Activated T-cell treated with anti-CD3 and anti-CD28 coated beads for 1 hour (primary cell): ENCODE measurements around the gene ZYX.
"Not testable (repeated sequence)": the region's sequence is repeated elsewhere in the genome, so short reads cannot be mapped to it uniquely, and the experiment has no call there.

ENCODE experiments used
- DNase-seq: peaks from one replicate; pipeline ENCODE4 v3.0.0-alpha.2; 2020; ENCODE audit warnings: low read depth

Gene ZYX

GRCh38 chr7:143417734-143418383, 36.7 kb downstream of the ZYX start:
- no peak for DNase-seq

DNA sequence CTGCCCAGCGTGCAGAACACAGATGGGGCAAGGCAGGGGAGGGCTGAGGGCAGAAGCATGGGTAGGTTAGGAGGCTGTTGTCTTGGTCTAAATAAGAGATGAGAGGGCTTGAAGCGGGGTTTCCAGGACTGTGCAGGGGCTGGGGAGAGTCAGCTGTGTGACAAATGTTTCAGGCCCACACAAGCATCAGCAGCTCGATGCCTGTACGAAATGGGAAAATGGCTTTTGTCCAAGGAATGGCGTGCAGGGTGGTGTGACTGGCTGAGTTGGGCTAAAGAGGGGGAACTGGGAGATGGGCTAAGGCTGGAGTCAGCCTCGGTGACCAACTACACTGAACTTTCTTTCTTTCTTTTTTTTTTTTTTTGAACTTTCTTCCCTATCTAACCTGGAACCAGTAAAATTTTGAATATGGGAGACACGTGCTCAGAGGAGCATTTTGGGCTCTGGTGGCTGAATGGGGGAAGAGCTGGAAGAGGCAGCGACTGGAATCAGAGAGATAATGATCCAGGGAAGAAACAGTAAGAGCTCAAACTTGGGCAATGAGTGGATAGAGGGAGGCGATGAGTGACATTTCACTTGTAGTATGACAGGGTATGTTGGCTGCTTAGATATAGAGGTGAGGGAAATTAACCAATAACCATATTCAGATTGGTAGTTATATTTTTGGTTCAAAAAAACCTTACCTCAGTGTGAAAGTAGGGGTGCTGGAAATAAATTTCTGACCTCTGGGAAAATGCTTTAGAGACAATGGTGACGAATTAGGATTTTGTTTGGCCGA, 37.7 kb downstream of the ZYX start:
- no peak for DNase-seq

- no peak for DNase-seq
Measured at GRCh38 chr7:143419880-143420279, 38.7 kb downstream of the ZYX start.

DNA sequence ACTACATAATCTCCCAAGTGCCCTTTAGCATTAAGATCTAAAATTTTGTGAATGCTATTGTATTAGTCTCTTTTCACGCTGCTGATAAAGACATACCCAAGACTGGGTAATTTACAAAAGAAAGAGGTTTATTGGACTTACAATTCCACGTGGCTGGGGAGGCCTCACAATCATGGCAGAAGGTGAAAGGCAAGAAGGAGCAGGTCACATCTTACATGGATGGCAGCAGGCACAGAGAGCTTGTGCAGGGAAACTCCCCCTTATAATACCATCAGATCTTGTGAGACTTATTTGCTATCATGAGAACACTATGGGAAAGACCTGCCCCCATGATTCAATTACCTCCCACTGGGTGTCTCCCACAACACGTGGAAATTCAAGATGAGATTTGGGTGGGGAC, 39.5 kb downstream of the ZYX start:
- not testable (repeated sequence) for DNase-seq

DNA sequence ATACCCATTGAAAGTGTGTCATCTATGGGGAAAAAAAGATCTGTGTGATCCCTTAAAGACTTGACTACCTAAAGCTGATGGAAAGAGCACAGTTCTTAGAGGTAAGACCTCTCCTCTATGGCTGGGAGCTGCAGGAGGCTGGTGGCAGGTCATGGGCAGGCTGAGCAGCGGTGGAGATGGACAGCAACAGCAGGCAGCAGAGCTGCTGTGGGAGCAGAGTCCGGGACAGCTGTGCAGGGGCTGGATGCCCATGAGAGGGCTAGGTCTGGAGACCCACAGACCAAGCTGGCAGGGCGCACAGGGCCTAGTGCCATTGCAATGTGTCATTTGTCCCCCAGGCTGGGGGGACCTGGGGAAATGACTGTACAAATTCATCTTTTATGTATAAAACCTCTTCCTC, 40.9 kb downstream of the ZYX start:
- no peak for DNase-seq

DNA sequence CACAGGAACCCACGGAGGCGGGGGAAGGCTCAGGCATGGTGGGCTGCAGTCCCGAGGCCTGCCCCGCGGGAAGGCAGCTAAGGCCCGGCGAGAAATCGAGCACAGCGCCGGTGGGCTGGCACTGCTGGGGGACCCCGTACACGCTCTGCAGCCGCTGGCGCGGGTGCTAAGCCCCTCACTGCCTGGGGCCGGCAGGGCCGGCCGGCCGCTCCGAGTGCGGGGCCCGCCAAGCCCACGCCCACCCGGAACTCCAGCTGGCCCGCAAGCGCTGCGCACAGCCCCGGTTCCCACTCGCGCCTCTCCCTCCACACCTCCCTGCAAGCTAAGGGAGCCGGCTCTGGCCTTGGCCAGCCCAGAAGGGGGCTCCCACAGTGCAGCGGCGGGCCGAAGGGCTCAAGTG, 43.3 kb downstream of the ZYX start:
- DNase-seq, result not testable (repeated sequence)

DNA sequence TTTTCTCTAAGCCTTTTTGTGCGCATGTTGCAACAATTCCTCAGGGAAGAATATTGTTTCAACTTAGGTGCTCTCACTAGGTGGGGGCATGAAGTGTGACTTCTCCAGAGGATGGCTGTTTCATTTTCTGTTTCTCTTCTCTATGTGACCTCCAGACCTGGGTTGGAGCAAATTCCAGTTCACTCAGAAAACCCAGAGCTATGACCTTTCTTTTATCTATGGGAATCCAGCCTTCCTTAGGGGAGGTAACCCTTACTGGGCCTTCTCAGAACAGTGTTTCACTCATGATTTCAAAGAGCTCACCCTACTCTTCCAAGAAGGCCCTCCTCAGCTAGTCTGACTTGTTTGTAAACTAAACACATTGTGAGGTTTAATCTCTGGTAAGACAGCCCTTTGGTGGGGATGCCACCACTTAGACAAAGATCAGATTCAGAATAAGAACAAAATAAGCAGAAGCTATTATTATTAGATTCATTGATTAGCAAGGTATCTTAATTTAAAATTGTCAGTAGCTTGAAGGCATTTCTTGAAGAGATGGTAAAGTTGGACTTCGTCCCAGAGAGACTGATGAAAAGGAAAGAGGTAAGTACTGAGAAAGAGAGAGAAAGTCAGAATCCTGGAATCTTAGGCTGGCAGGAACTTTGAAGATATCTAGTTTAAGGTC, 45.5 kb downstream of the ZYX start:
- no peak for DNase-seq

GRCh38 chr7:143429770-143430698, 48.9 kb downstream of the ZYX start:
- no peak for DNase-seq

DNA sequence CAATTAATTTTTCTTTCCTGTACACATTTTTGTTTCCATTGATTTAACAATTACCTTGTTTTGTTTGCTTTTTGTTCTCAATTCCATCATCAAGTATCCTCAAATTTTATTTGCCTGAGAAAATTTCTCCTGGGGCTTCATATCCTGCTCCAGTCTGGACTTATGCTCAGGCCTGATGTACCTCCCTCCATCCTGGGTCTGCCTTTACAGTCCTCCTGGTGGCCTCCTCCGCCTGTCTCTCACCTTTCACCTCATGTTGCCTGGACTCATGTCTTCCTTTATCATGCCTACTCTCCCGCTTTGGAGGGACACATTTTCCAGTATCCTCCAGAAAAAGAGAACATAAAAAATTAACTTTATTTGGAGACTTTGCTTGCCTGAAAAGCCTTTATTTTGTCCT, 50.0 kb downstream of the ZYX start:
- no peak for DNase-seq

DNA sequence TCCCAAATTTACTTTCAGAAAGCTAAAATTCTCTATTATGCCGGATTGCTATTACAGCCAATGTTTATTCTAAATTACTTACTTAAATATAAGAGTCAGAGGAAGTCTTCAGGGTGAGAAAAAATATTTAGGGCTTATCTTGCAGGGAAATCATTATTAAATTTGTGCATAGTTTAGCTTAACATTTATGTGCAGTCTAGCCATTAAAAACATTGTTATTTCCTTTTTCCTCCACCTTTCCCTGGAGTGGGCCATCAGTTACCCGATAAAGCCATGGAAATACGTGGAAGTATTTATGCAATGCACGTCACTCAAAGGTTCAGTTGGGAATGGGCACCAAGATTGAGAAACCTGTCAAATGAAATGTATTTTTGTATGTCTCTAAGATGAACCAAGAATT, 52.6 kb downstream of the ZYX start:
- no peak for DNase-seq

DNA sequence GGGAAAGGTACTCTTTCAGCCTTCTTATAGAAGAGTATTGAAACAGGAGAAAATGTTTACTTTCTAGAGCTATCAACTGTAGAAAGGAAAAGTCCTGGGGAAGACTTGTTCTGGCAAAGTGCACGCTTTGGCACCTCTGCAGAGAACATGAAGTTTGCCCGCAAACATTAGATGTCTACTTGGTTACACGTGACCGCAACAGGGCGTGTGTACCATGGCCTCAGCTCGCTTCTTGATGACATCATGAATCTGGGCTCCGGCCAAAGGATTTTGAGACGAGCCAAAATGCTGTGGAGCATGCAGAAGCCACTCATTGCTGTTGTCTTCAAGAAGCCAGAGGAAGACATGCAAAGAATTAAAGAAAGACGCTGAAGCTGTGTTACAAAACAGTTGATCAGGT, 53.5 kb downstream of the ZYX start:
- DNase-seq, result no peak

DNA sequence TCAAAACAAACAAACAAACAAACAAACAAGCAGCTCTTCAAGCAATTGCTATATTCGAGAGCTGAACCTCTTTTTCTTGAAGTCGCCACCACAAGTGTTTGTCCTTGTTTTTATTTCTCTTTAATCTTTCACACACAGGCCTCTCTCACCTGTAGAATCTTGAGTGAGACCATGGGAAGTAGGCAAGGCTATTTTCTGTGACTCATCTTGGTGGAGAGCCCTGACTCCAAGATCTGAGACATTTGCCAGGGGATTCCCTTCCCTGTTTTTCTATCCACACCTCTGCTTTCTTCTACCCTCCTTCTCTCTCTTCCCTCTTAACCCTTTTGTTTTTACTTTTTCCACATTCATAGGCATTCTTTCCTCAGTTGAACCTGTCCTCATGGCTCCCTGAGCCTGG, 54.1 kb downstream of the ZYX start:
- no peak for DNase-seq

- no peak for DNase-seq
Measured at GRCh38 chr7:143436325-143436946, 55.3 kb downstream of the ZYX start.

- DNase-seq, result no peak
Measured at GRCh38 chr7:143437578-143437977, 56.4 kb downstream of the ZYX start.

DNA sequence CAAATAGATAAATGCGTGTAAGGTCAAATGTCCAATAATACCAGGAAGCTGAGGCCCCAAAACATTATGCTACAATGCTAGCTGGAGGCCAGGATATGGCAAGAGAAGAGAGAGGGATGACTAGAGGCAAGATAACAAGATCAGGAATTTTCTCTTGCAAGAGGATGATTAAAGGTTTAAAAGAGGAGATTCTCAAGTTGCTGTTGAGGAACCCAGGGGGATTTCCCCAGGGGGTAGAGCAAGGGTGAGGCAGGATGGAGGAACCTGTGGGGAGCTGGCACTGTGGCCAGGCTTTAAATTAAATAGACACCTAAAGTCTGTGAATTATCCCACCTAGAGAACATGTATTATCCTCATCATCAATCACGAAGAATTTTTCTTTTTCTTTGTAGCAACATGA, 58.7 kb downstream of the ZYX start:
- DNase-seq, result no peak
